Fibroblast of lung (primary cell): ENCODE measurements around the gene RNF225. TPM values are rescaled to one million over a fixed set of nuclear protein-coding genes. Genes with fewer than 3 reads are reported as not detected.

Experiments
- DNase-seq, 2 donors: peaks; one replicate each; pipeline versions ENCODE4 v3.0.0 to v3.0.0-alpha.2; 2010; ENCODE audit warnings: low read depth in 2 of 2
- H2AFZ ChIP-seq: 2 replicates; pipeline ENCODE4 v1.5.1; 2012; ENCODE audit warnings: low read length, control low read depth, inconsistent platforms
- H3K27ac ChIP-seq: 2 replicates; pipeline ENCODE4 v1.5.1; 2011; ENCODE audit warnings: low read length, control low read depth; ENCODE audit not compliant: insufficient read depth
- H3K27me3 ChIP-seq: 2 replicates; pipeline ENCODE4 v1.5.1; 2011; ENCODE audit warnings: mild to moderate bottlenecking, low read length; ENCODE audit not compliant: control insufficient read depth, insufficient read depth
- H3K36me3 ChIP-seq: 2 replicates; pipeline ENCODE4 v1.5.1; 2011; ENCODE audit warnings: low read length; ENCODE audit not compliant: control insufficient read depth, insufficient read depth
- H3K4me1 ChIP-seq: 2 replicates; pipeline ENCODE4 v1.5.1; 2011; ENCODE audit warnings: low read length; ENCODE audit not compliant: control insufficient read depth, insufficient read depth; ENCODE audit errors: extremely low read depth
- H3K4me2 ChIP-seq: 2 replicates; pipeline ENCODE4 v1.5.1; 2011; ENCODE audit warnings: low read length, control low read depth; ENCODE audit not compliant: insufficient read depth; ENCODE audit errors: extremely low read depth
- H3K4me3 ChIP-seq, 4 experiments: fragments of 200-600 bp in 1 of 4; sonication (generic) in 1 of 4; replicated peaks in 1 of 4; 2 replicates each; pipeline ENCODE4 v1.5.1; 2011 to 2016; ENCODE audit warnings: low read length in 4 of 4, low read depth in 3 of 4, mild to moderate bottlenecking in 3 of 4, control low read depth in 2 of 4, inconsistent platforms in 1 of 4, mixed read lengths in 1 of 4; ENCODE audit not compliant: insufficient read depth in 1 of 4; ENCODE audit errors: control extremely low read depth in 1 of 4
- H3K79me2 ChIP-seq: 2 replicates; pipeline ENCODE4 v1.5.1; 2012; ENCODE audit warnings: mild to moderate bottlenecking, low read length, inconsistent platforms; ENCODE audit not compliant: control insufficient read depth, insufficient read depth
- H3K9ac ChIP-seq: 2 replicates; pipeline ENCODE4 v1.5.1; 2011; ENCODE audit warnings: mild to moderate bottlenecking, low read length, control low read depth; ENCODE audit not compliant: insufficient read depth
- H3K9me3 ChIP-seq: 2 replicates; pipeline ENCODE4 v1.5.1; 2012; ENCODE audit warnings: low read depth, low read length; ENCODE audit not compliant: control insufficient read depth, insufficient read depth
- H4K20me1 ChIP-seq: 2 replicates; pipeline ENCODE4 v1.5.1; 2011; ENCODE audit warnings: low read length; ENCODE audit not compliant: control insufficient read depth, insufficient read depth; ENCODE audit errors: extremely low read depth
- CTCF ChIP-seq, 2 donors: IDR thresholded peaks in 1 of 2; conservative IDR thresholded peaks in 1 of 2; 1 replicate in 1 of 2; 2 replicates in 1 of 2; pipeline ENCODE4 v1.5.1; 2011 to 2012; ENCODE audit warnings: low read length in 2 of 2, control low read depth in 1 of 2, inconsistent platforms in 1 of 2, low read depth in 1 of 2, mild to moderate bottlenecking in 1 of 2
- EZH2 ChIP-seq: IDR thresholded peaks from 2 replicates; pipeline ENCODE4 v1.5.1; 2012; ENCODE audit warnings: low read length, control low read depth, mild to moderate bottlenecking; ENCODE audit errors: missing control alignments
- polyA plus RNA-seq, 2 donors: library from polyadenylated mRNA; depleted of rRNA in 1 of 2; stranded (reverse) in 1 of 2; unstranded in 1 of 2; fragments of >200 nt; gene quantifications; 2 replicates each; pipeline ENCODE4 v1.2.1, GENCODE V29; 2011 to 2012; ENCODE audit warnings: missing spikeins in 1 of 2
- total RNA-seq: library from RNA; depleted of rRNA; stranded (reverse); fragments of >200 nt; gene quantifications from 2 replicates; pipeline ENCODE4 v1.2.1, GENCODE V29; 2014

Gene RNF225
- total and polyA plus RNA-seq, 2 donors (not counting 1 experiment from before 2014, with no cell fraction given) = not detected

DNA sequence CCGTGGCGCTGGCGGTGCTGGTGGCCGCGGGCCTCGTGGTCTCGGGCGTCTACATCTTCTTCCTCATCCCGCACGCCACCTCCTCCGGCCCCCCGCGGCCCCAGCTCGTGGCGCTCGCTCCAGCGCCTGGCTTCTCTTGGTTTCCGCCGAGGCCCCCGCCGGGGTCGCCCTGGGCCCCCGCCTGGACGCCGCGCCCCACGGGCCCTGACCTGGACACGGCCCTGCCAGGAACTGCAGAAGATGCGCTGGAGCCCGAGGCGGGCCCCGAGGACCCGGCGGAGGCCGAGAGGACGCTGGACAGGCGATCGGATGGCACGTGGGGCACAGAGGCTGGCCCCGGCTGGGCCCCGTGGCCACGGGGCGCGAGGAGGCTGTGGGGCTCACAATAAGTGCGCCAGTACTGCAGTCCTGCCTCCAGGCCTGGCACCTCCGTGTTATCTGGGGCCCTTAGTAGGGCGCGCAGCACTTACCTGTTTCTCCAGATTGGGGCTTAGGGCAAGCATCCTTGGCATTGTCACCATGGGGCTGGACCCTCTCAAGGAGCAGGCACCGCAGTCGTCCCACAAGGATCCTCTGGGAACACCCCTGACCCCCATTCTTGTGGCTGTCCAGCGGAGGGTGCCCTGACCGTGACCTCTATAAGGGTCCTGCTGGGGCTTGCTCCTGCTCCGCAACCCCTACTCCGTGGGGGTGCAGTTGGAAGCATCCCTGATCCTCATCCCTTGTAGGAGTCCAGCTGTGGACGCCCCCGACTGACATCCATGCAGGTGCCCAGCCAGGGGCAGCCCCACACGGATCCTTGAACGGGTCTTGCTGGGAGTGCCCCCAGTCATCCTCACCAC is 1.5 kb downstream of the RNF225 start:
- H2AFZ ChIP-seq = no peak overlapping the region
- H3K79me2 ChIP-seq = peaks cover 3% of the 10 kb centered on the region
- no peak for TF ChIP-seq CTCF (conservative IDR thresholded peaks at IDR 0.05 in 1 of 2, IDR thresholded peaks at IDR 0.05 in 1 of 2; ENCODE audit: low read depth in 1 of 2, low read length in 2 of 2)
- no peak for TF ChIP-seq EZH2
- H4K20me1 ChIP-seq = no peaks in the 10 kb centered on the region
- DNase-seq = no peak
- H3K27ac ChIP-seq = no peak overlapping the region
- no peaks in the 10 kb centered on the region for H3K9me3 ChIP-seq
- no peak overlapping the region for H3K9ac ChIP-seq
- H3K27me3 ChIP-seq = no peaks in the 10 kb centered on the region
- no peak overlapping the region for H3K4me2 ChIP-seq
- peaks cover 4% of the 10 kb centered on the region for H3K4me1 ChIP-seq
- peaks cover 21% of the 10 kb centered on the region for H3K36me3 ChIP-seq
- H3K4me3 ChIP-seq = no peak overlapping the region

DNA sequence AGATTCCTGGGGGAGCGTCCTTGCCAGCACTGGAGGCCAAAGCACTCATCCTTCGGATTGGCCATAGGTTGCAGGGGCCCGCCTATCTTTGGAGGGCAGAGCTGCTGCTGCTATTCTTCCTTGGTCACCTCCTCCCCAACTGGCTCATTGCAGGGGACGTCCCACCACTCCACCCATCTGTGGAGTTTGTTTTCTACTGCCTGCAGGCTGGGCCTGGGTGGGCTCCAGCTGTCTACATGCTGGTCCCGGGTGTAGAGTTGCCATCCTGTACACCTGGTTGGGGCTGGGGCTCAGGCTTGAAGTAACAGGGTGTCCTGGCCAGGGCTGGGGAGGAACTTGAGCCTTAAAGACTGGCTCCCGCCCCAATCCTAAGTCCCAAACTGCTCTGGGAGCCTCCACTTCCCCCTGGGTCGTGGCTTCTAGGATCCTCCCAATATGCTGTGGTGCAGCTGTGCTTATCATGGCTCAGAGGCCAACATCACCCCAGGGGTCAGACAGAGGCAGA is 2.1 kb downstream of the RNF225 start:
- Histone ChIP-seq H3K9ac (no peak overlapping the region), H3K9me3 (no peaks in the 10 kb centered on the region), H3K4me1 (peaks cover 4% of the 10 kb centered on the region), H3K79me2 (peaks cover 3% of the 10 kb centered on the region), H3K27me3 (no peaks in the 10 kb centered on the region), H3K27ac (no peak overlapping the region), H3K36me3 (peaks cover 21% of the 10 kb centered on the region), H4K20me1 (no peaks in the 10 kb centered on the region), H2AFZ (no peak overlapping the region), H3K4me2 (no peak overlapping the region), H3K4me3 (no peak overlapping the region)
- TF ChIP-seq EZH2 (no peak), CTCF (conservative IDR thresholded peaks at IDR 0.05 in 1 of 2, IDR thresholded peaks at IDR 0.05 in 1 of 2; ENCODE audit: low read depth in 1 of 2, low read length in 2 of 2) (no peak)
- no peak for DNase-seq

DNA sequence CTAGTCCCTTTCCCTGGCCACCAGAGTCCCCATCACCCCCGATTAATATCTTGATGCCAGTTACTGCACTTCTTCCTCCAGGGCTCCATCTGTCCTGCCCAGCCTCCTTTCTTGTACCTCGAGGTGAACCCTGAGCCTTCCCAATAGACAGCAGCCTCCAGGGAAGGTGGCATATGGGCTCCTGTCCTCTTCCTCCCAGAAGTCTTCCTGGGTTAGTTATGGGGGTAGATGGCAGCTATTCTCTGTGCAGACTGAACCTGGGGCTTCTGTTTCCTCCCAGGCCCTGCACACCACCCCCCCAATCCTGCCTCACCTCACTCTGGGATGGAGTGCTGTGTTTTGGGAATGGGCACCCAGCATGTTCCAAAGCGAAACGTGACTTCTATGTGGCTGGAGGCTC is 2.6 kb downstream of the RNF225 start:
- TF ChIP-seq EZH2 (no peak), CTCF (conservative IDR thresholded peaks at IDR 0.05 in 1 of 2, IDR thresholded peaks at IDR 0.05 in 1 of 2; ENCODE audit: low read depth in 1 of 2, low read length in 2 of 2) (no peak)
- Histone ChIP-seq H3K4me2 (no peak overlapping the region), H3K36me3 (peaks cover 16% of the 10 kb centered on the region), H3K9ac (no peak overlapping the region), H3K9me3 (no peaks in the 10 kb centered on the region), H3K4me1 (peaks cover 4% of the 10 kb centered on the region), H4K20me1 (no peaks in the 10 kb centered on the region), H3K27me3 (no peaks in the 10 kb centered on the region), H3K79me2 (no peaks in the 10 kb centered on the region), H3K4me3 (no peak overlapping the region), H2AFZ (no peak overlapping the region), H3K27ac (no peak overlapping the region)
- DNase-seq = no peak
